ENCODE data around the gene ALDH1B1. TPM values are rescaled to one million over a fixed set of nuclear protein-coding genes. Genes with fewer than 3 reads are reported as not detected.

ALDH1B1 gene
- total RNA-seq, 6 donors from 2014 or later, result 2.1 to 18.0 (median 8.5) TPM

GRCh38 chr9:38423273-38423972, 30.9 kb downstream of the ALDH1B1 start:
- peaks cover 0 to 14% (median 2%) of the 10 kb centered on the region in 4 donors for H3K27me3 ChIP-seq

GRCh38 chr9:38423973-38424843, 31.7 kb downstream of the ALDH1B1 start, which contains the start of gene IGFBPL1:
Gene IGFBPL1, minus strand, starts transcription at chr9:38424454. Its CDS starts 30 bp downstream, at chr9:38424424.
- no peaks in the 10 kb centered on the region for H3K36me3 ChIP-seq
- no peaks in the 10 kb centered on the region for H3K9me3 ChIP-seq
- H3K4me1 ChIP-seq, result peaks cover 2 to 20% (median 12%) of the 10 kb centered on the region in 4 donors
- H3K27me3 ChIP-seq, result peaks cover 0 to 14% (median 2%) of the 10 kb centered on the region in 4 donors
- peak within 1 kb of the TSS in 3 of 4 donors; percentile 41 to 44 (median 42) for H3K4me3 ChIP-seq
- no peak for TF ChIP-seq EP300 (IDR thresholded peaks at IDR 0.05)
- no peak for TF ChIP-seq CTCF (IDR thresholded peaks at IDR 0.05)
- no peak for TF ChIP-seq POLR2AphosphoS5 (IDR thresholded peaks at IDR 0.05)
- TF ChIP-seq POLR2A (IDR thresholded peaks at IDR 0.05), result no peak
- WGBS, 2 donors, result 3 to 7% methylated on average over 10 to 23 of the region's 115 CpGs
- no peak within 1 kb of the TSS for H3K27ac ChIP-seq
- DNase-seq (peak; percentile 15 to 87), ATAC-seq (ENCODE audit: low FRiP score in 2 of 2) (peak in 1 of 2 donors; percentile 59)

More at GRCh38 chr9:38423273-38423972, 30.9 kb downstream of the ALDH1B1 start:
- Histone ChIP-seq H3K27ac (no peak overlapping the region), H3K36me3 (no peaks in the 10 kb centered on the region), H3K4me1 (peaks cover 2 to 20% (median 12%) of the 10 kb centered on the region in 4 donors), H3K4me3 (peak overlapping the region in 3 of 4 donors; percentile 41 to 44 (median 42)), H3K9me3 (no peaks in the 10 kb centered on the region)
- WGBS, 2 donors, result 29 to 37% methylated on average over 9 to 15 of the region's 15 CpGs
- no peak for ATAC-seq (ENCODE audit: low FRiP score in 2 of 2)
- no peak for DNase-seq
- no peak for TF ChIP-seq POLR2AphosphoS5 (IDR thresholded peaks at IDR 0.05)

GRCh38 chr9:38424918-38425317, 32.4 kb downstream of the ALDH1B1 start:
- no peak overlapping the region for H3K27ac ChIP-seq
- H3K4me3 ChIP-seq, result no peak overlapping the region
- no peaks in the 10 kb centered on the region for H3K36me3 ChIP-seq
- ATAC-seq (ENCODE audit: low FRiP score in 2 of 2), result no peak
- no peak for DNase-seq
- peaks cover 0 to 14% (median 2%) of the 10 kb centered on the region in 4 donors for H3K27me3 ChIP-seq
- peaks cover 2 to 20% (median 12%) of the 10 kb centered on the region in 4 donors for H3K4me1 ChIP-seq
- TF ChIP-seq POLR2A (IDR thresholded peaks at IDR 0.05) (no peak), POLR2AphosphoS5 (IDR thresholded peaks at IDR 0.05) (no peak), CTCF (IDR thresholded peaks at IDR 0.05) (no peak), EP300 (IDR thresholded peaks at IDR 0.05) (no peak)
- 65 to 79% methylated on average over 4 of the region's 4 CpGs for whole genome bisulfite sequencing, 2 donors
- no peaks in the 10 kb centered on the region for H3K9me3 ChIP-seq

- WGBS, 2 donors, result 82 to 95% methylated on average over 1 of the region's 1 CpG
- Histone ChIP-seq H3K27ac (no peak overlapping the region), H3K4me1 (peaks cover 2 to 19% (median 8%) of the 10 kb centered on the region in 4 donors), H3K27me3 (peaks cover 0 to 14% (median 2%) of the 10 kb centered on the region in 4 donors), H3K4me3 (no peak overlapping the region), H3K9me3 (no peaks in the 10 kb centered on the region), H3K36me3 (no peaks in the 10 kb centered on the region)
- DNase-seq, result no peak
- ATAC-seq (ENCODE audit: low FRiP score in 2 of 2), result no peak
- TF ChIP-seq CTCF (IDR thresholded peaks at IDR 0.05) (no peak), EP300 (IDR thresholded peaks at IDR 0.05) (no peak), POLR2A (IDR thresholded peaks at IDR 0.05) (no peak), POLR2AphosphoS5 (IDR thresholded peaks at IDR 0.05) (no peak)
These were observed 35.6 kb downstream of the ALDH1B1 start for GRCh38 chr9:38428062-38428461.

- no peaks in the 10 kb centered on the region for H3K27me3 ChIP-seq
- no peak for TF ChIP-seq POLR2AphosphoS5 (IDR thresholded peaks at IDR 0.05)
- no peak for TF ChIP-seq EP300 (IDR thresholded peaks at IDR 0.05)
- TF ChIP-seq POLR2A (IDR thresholded peaks at IDR 0.05), result no peak
- no peak for TF ChIP-seq CTCF (IDR thresholded peaks at IDR 0.05)
- no peaks in the 10 kb centered on the region for H3K36me3 ChIP-seq
- no peak overlapping the region for H3K27ac ChIP-seq
- no peaks in the 10 kb centered on the region for H3K4me1 ChIP-seq
- WGBS, 2 donors, result 39 to 49% methylated on average over 4 of the region's 4 CpGs
- no peaks in the 10 kb centered on the region for H3K9me3 ChIP-seq
- H3K4me3 ChIP-seq, result no peak overlapping the region
- DNase-seq, result no peak
- no peak for ATAC-seq (ENCODE audit: low FRiP score in 2 of 2)
These were observed 38.6 kb downstream of the ALDH1B1 start for GRCh38 chr9:38431116-38431515.

All from upper lobe of left lung (tissue), 6 donors.